ENCODE data around the gene SETMAR.

Gene SETMAR

GRCh38 chr3:4351164-4351855, 48.1 kb downstream of the SETMAR start:
- no peak for DNase-seq (ENCODE audit: low spot score)

GRCh38 chr3:4351872-4352271, 48.7 kb downstream of the SETMAR start:
- no peak for DNase-seq (ENCODE audit: low spot score)

GRCh38 chr3:4355401-4356219, 52.4 kb downstream of the SETMAR start:
- no peak for DNase-seq (ENCODE audit: low spot score)

GRCh38 chr3:4356220-4356540, 53.0 kb downstream of the SETMAR start:
- DNase-seq (ENCODE audit: low spot score): no peak

- no peak for DNase-seq (ENCODE audit: low spot score)
Observed at GRCh38 chr3:4356546-4357410, 53.6 kb downstream of the SETMAR start.

GRCh38 chr3:4358273-4358672, 55.1 kb downstream of the SETMAR start:
- no peak for DNase-seq (ENCODE audit: low spot score)

GRCh38 chr3:4359805-4360502, 56.8 kb downstream of the SETMAR start:
- DNase-seq (ENCODE audit: low spot score): no peak

GRCh38 chr3:4360817-4361216, 57.6 kb downstream of the SETMAR start:
- no peak for DNase-seq (ENCODE audit: low spot score)

GRCh38 chr3:4362523-4362922, 59.4 kb downstream of the SETMAR start:
- DNase-seq (ENCODE audit: low spot score): no peak

Measured in cerebellar cortex (tissue), 1 donor.